PC-3 (cell line): ENCODE measurements around the gene JADE1. TPM values are rescaled to one million over a fixed set of nuclear protein-coding genes. Genes with fewer than 3 reads are reported as not detected.
A peak's percentile ranks its signal among the peaks of the same experiment; 100 is the strongest.

Experiments used
- ATAC-seq: fragments of 200-7000 bp; cut with Tn5 transposase; 2 replicates; pipeline ENCODE4 v1.9.1; 2020; ENCODE audit warnings: mild to moderate bottlenecking, moderate library complexity
- BruUV-seq: library from RNA; stranded (reverse); fragments of 400-500 nt; replicated peaks from 2 replicates; lab custom pipeline; 2021; lab: Mats Ljungman, UMichigan
- CTCF ChIA-PET: fragments of 300-600 bp; sonication (Branson Sonifier 250); formaldehyde crosslinking; loops from one replicate; lab custom pipeline; 2022; ENCODE audit warnings: antibody characterized with exemption; lab: Charles Lee
- POLR2A ChIA-PET: fragments of 300-600 bp; sonication (Branson Sonifier 250); formaldehyde crosslinking; loops from one replicate; lab custom pipeline; 2022; ENCODE audit warnings: antibody characterized with exemption; ENCODE audit not compliant: unreplicated experiment; lab: Charles Lee
- DNase-seq: peaks from one replicate; pipeline ENCODE4 v3.0.0-alpha.2; 2015
- H2AFZ ChIP-seq: fragments of 300-600 bp; sonication (generic); 2 replicates; pipeline ENCODE4 v1.6.0; 2016; ENCODE audit warnings: antibody characterized with exemption, low read length
- H3F3A ChIP-seq: fragments of 300-600 bp; sonication (generic); one replicate; pipeline ENCODE4 v1.6.0; 2017; ENCODE audit warnings: antibody characterized with exemption, low read length, control low read depth, mild to moderate bottlenecking; ENCODE audit not compliant: unreplicated experiment
- H3K27ac ChIP-seq: fragments of 300-600 bp; sonication (generic); 2 replicates; pipeline ENCODE4 v1.5.1; 2016; ENCODE audit warnings: mild to moderate bottlenecking, low read length
- H3K27me3 ChIP-seq: fragments of 300-600 bp; sonication (generic); 2 replicates; pipeline ENCODE4 v1.6.1; 2016; ENCODE audit warnings: low read length, mixed read lengths
- H3K36me3 ChIP-seq: fragments of 300-600 bp; sonication (generic); 2 replicates; pipeline ENCODE4 v1.6.1; 2016; ENCODE audit warnings: low read depth, mixed run types, low read length, mixed read lengths
- H3K4me1 ChIP-seq: fragments of 300-600 bp; sonication (generic); 2 replicates; pipeline ENCODE4 v1.5.1; 2016; ENCODE audit warnings: low read length; ENCODE audit not compliant: insufficient read depth
- H3K4me2 ChIP-seq: fragments of 300-600 bp; sonication (generic); 2 replicates; pipeline ENCODE4 v1.6.0; 2016; ENCODE audit warnings: low read length
- H3K4me3 ChIP-seq: fragments of 300-600 bp; sonication (generic); 2 replicates; pipeline ENCODE4 v1.5.1; 2016; ENCODE audit warnings: mild to moderate bottlenecking, low read length, mixed read lengths
- H3K79me2 ChIP-seq: fragments of 300-600 bp; sonication (generic); 2 replicates; pipeline ENCODE4 v1.6.1; 2017; ENCODE audit warnings: low read length, mixed read lengths
- H3K9ac ChIP-seq: fragments of 300-600 bp; sonication (generic); 2 replicates; pipeline ENCODE4 v1.6.0; 2016; ENCODE audit warnings: mild to moderate bottlenecking, low read length
- H3K9me2 ChIP-seq: fragments of 300-600 bp; sonication (generic); replicated peaks from 2 replicates; pipeline ENCODE4 v1.6.1; 2016; ENCODE audit warnings: mixed run types, low read length, mixed read lengths
- H3K9me3 ChIP-seq: fragments of 300-600 bp; sonication (generic); 2 replicates; pipeline ENCODE4 v1.6.1; 2016; ENCODE audit warnings: low read length, mixed read lengths
- H4K20me1 ChIP-seq: fragments of 300-600 bp; sonication (generic); 2 replicates; pipeline ENCODE4 v1.6.1; 2016; ENCODE audit warnings: low read length, mixed read lengths
- CTCF ChIP-seq: fragments of 300-600 bp; sonication (generic); conservative IDR thresholded peaks from 2 replicates; pipeline ENCODE4 v1.5.1; 2017; ENCODE audit warnings: antibody characterized with exemption, low read depth, mild to moderate bottlenecking, low read length
- EZH2 ChIP-seq: fragments of 300-600 bp; sonication (generic); IDR thresholded peaks from one replicate; pipeline ENCODE4 v1.6.1; 2017; ENCODE audit warnings: antibody characterized with exemption, mild to moderate bottlenecking, low read length; ENCODE audit not compliant: unreplicated experiment
- EZH2phosphoT487 ChIP-seq: fragments of 300-600 bp; sonication (generic); IDR thresholded peaks from 2 replicates; pipeline ENCODE4 v1.6.1; 2018; ENCODE audit warnings: mild to moderate bottlenecking, antibody characterized with exemption, low read length, borderline replicate concordance
- intact Hi-C: fragments of 100-400 bp; cut with micrococcal nuclease; formaldehyde crosslinking; loops from 2 replicates; pipeline ENCODE4 v1.9.0; 2023
- total RNA-seq: library from RNA; depleted of rRNA; stranded (reverse); fragments of >200 nt; gene quantifications from 2 replicates; pipeline ENCODE4 v1.2.3, GENCODE V29; 2014

JADE1 gene
- total RNA-seq, 1 experiment from 2014 or later: 10.8 TPM

- ATAC-seq (no peak), DNase-seq (no peak)
- TF ChIP-seq EZH2: no peak
- POLR2A ChIA-PET: interaction anchor here (0.7 kb wide), 1 partner anchor 15 kb away, joined by 5 read pairs; no protein-coding TSS in a partner anchor
- H3K9me2 ChIP-seq: no peaks in the 10 kb centered on the region
- H3K9ac ChIP-seq: no peak overlapping the region
- H3K27ac ChIP-seq: no peak overlapping the region
- BruUV-seq: no TSS peak
- no peaks in the 10 kb centered on the region for H4K20me1 ChIP-seq
- H3K4me1 ChIP-seq: no peaks in the 10 kb centered on the region
- H3K27me3 ChIP-seq: no peaks in the 10 kb centered on the region
- no peak overlapping the region for H3K4me2 ChIP-seq
- H3K4me3 ChIP-seq: no peak overlapping the region
- H3K9me3 ChIP-seq: no peaks in the 10 kb centered on the region
- no peaks in the 10 kb centered on the region for H3F3A ChIP-seq
- CTCF ChIA-PET: no interaction called here
- peaks cover 62% of the 10 kb centered on the region for H3K79me2 ChIP-seq
- H3K36me3 ChIP-seq: no peaks in the 10 kb centered on the region
- no peak overlapping the region for H2AFZ ChIP-seq
- intact Hi-C loops: no loop called here
Measured at GRCh38 chr4:128837679-128838078, 28.2 kb downstream of the JADE1 start.

- BruUV-seq: no TSS peak
- Histone ChIP-seq H3K4me3 (no peak overlapping the region), H3K36me3 (0 out of 2 replicates have a peak, but pooled peaks cover 3% of the 10 kb centered on the region), H3K9me2 (no peaks in the 10 kb centered on the region), H3K27ac (no peak overlapping the region), H3K4me1 (no peaks in the 10 kb centered on the region), H3K4me2 (no peak overlapping the region), H4K20me1 (no peaks in the 10 kb centered on the region), H3F3A (no peaks in the 10 kb centered on the region), H3K9ac (no peak overlapping the region), H3K9me3 (no peaks in the 10 kb centered on the region), H3K27me3 (no peaks in the 10 kb centered on the region), H2AFZ (no peak overlapping the region), H3K79me2 (peaks cover 55% of the 10 kb centered on the region)
- DNase-seq (no peak), ATAC-seq (no peak)
- intact Hi-C loops: no loop called here
- TF ChIP-seq CTCF (no peak), EZH2phosphoT487 (no peak), EZH2 (no peak)
- CTCF ChIA-PET: no interaction called here
- POLR2A ChIA-PET: no interaction called here
Measured at GRCh38 chr4:128840711-128841318, 31.3 kb downstream of the JADE1 start.

- DNase-seq (peak; percentile 7), ATAC-seq (no peak)
- H3K4me1 ChIP-seq: no peaks in the 10 kb centered on the region
- H3K36me3 ChIP-seq: peaks cover 3% of the 10 kb centered on the region; the same call in 1 of the 2 replicates
- no peaks in the 10 kb centered on the region for H4K20me1 ChIP-seq
- H3K27ac ChIP-seq: no peak overlapping the region
- no peaks in the 10 kb centered on the region for H3F3A ChIP-seq
- H3K9me3 ChIP-seq: no peaks in the 10 kb centered on the region
- no peaks in the 10 kb centered on the region for H3K27me3 ChIP-seq
- H2AFZ ChIP-seq: no peak overlapping the region
- BruUV-seq: no TSS peak
- no peak overlapping the region for H3K9ac ChIP-seq
- ChIA-PET POLR2A (no interaction called here), CTCF (no interaction called here)
- H3K4me2 ChIP-seq: no peak overlapping the region
- peaks cover 54% of the 10 kb centered on the region for H3K79me2 ChIP-seq
- no peaks in the 10 kb centered on the region for H3K9me2 ChIP-seq
- intact Hi-C loops: no loop called here
- TF ChIP-seq CTCF: no peak
- TF ChIP-seq EZH2: no peak
- TF ChIP-seq EZH2phosphoT487: no peak
- H3K4me3 ChIP-seq: no peak overlapping the region
Measured at GRCh38 chr4:128841402-128841801, 31.9 kb downstream of the JADE1 start.
